Measurements from ENCODE around the gene CENPT.

CENPT gene

GRCh38 chr16:67805718-67806427 lies 41.6 kb downstream of the CENPT start:
- no peak for DNase-seq

DNA sequence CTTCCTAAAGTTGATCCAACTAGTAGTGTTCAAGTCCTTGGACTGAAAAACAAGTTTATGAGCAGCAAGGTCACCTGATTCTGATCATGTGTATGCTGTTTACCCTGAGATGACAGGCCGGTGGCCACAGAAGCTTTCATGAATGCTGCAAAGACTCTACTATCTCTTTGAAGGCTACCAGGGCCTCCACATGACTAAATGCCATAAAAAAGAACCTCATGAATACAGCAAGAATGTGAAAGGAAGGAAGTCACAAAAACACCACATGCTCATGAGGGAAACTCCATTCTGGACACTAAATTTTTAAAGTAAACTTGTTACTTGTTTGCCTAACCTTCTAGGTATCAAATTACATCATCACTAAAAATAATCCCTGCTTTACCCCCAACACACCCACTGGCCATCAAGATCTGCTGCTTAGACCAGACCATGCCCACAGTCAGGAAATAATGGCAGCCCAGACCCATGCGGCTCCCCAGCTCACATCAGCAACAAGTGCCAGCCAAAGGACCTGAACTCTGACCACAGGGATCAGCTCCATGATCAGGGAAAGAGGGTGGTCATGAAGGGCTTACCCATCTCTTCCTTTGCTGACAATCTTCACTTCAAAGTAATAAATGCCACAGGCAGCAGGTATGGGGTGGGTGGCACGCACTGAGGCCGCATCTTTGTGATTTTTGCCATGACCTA lies 42.5 kb downstream of the CENPT start:
- DNase-seq: no peak

DNA sequence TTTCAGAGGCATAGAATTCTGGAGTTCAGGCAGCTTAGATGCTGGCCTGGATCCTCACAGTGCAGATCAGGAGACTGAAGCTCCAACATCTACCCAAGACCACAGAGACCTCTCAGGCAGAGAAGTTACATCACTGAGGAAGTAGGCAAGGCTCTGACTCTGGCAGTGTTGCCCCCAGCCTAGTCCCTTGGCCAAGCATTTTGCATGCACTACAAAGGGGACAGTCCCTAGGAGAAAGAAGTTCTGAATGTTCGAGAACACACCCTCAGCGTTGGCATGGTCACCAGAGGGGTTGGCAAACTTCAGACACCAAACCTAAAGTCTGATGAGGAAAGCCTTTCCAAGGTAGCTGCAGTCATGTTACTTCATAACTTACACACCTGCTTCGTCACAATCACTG lies 43.6 kb downstream of the CENPT start:
- DNase-seq: no peak

GRCh38 chr16:67801883-67802282 lies 45.6 kb downstream of the CENPT start:
- peak; percentile 13 to 37 for DNase-seq

DNA sequence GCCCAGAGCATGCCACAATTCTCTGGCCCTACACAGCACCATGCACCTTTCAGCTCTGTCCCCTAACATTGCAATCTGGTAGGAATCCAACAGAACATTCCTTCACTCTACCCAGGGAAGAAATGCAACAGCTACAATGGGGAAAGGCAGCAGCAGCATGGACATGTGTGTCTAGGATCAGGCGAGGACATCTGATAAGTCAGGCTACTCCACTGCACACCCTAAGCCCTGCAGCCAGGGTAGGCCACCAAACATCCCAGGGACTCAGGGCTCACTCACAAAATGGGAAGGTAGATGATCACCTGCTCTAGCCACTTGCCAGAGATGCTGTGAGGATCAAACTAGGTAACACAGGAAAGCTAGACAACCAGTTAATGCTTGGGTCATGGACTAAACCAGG lies 46.3 kb downstream of the CENPT start:
- DNase-seq: no peak

- no peak for DNase-seq
Measured at GRCh38 chr16:67800338-67800926, 47.1 kb downstream of the CENPT start.

DNA sequence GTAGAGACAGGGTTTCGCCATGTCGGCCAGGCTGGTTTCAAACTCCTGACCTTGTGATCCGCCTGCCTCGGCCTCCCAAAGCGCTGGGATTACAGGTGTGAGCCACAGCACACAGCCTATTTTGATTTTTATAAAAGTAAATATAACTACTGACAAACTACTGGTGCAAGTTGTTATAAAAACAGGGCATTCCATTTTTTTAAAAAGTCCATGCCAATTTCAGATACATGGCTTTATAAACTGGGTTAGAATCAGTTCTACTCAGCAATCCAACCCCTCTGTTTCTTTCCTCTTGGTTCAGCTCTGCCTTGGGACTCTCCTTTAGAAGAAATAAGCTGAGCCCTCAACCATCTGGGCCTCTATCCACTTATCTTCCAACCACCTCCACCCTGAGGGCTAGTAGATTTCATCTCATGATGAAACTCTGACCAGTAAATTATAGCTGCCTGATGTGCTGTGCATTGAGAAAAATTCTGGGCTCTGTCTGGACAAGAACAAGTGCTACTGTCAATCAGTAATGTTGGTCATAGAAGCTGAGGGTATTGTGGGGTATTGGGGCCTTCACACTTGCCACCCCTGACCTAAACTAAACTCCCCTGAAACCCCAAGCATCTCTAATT lies 51.3 kb downstream of the CENPT start:
- no peak for DNase-seq

GRCh38 chr16:67790071-67790470 lies 57.4 kb downstream of the CENPT start:
- DNase-seq: no peak

- no peak for DNase-seq
Measured at GRCh38 chr16:67786491-67786890, 61.0 kb downstream of the CENPT start.

- DNase-seq: no peak
Measured at GRCh38 chr16:67783353-67783725, 64.2 kb downstream of the CENPT start.

GRCh38 chr16:67782567-67783352 lies 64.7 kb downstream of the CENPT start:
- DNase-seq: no peak

DNA sequence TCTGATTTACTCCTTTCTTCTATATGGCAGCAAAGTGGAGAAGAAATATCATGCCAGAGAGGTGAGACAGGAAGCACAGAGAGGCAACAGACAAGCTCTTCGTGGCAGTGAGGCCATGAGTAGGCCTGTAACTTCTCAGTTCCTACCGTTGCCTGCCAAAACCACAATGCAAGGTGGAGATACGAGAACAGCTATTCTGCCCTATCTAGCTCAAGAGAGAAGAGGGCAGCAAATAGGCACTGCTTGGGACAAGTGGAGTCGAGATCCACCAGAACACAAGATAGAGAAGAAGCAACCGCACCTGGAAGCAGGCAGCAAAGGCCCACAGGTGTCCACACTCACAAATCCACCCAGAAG lies 66.0 kb downstream of the CENPT start:
- no peak for DNase-seq

- no peak for DNase-seq
Measured at GRCh38 chr16:67780847-67781564, 66.5 kb downstream of the CENPT start.

DNA sequence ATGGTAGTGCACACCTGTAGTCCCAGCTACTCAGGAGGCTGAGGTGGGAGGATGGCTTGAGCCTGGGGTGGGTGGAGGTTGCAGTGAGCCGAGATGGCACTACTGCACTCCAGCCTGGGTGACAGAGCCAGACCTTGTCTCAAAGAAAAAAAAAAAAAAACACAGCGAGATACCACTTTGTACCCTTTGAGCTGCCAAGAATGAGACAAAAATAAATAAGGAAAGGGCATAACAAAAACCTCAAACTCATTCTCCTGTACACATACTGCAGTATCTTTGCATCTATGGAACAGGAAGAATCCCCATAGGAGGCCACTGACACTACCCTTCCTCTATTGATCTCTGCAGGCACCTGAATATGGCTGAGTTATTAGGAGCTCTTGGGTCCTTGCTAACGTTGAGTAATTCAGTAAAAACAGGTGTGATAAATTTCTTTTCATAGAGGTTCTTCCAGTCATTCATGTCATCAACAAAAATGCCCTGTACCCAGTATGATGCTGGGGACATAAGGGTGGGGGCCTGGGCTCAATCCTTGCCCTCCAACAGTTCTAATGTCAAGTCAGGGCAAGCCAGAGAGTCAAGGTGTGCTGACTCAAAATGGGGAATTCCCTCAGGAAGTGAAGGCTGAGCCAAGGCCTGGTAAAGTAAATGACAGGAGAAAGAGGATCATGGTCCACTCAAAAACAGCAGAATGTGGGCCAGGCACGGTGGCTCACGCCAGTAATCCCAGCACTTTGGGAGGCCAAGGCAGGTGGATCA lies 68.1 kb downstream of the CENPT start:
- DNase-seq: no peak
